Left ventricle myocardium superior (tissue), 1 donor: ENCODE measurements around the gene PTGES. TPM values are rescaled to one million over a fixed set of nuclear protein-coding genes. Genes with fewer than 3 reads are reported as not detected.
"Not testable (repeated sequence)": the region's sequence is repeated elsewhere in the genome, so short reads cannot be mapped to it uniquely, and the experiment has no call there.

ENCODE experiments used
- ATAC-seq: fragments of 200-7000 bp; cut with Tn5 transposase; one replicate; pipeline ENCODE4 v1.9.1; 2020; ENCODE audit warnings: mild to moderate bottlenecking, moderate library complexity
- DNase-seq: peaks from one replicate; pipeline ENCODE4 v3.0.0-alpha.2; 2020
- intact Hi-C: fragments of 100-400 bp; cut with micrococcal nuclease; formaldehyde crosslinking; loops from one replicate; pipeline ENCODE4 v1.11.0; 2022
- total RNA-seq: library from RNA; stranded (reverse); fragmentation: NEBNext Ultra II Directional; extraction: Animal tissue kit (Norgen Biotek cat#: 25700); gene quantifications from one replicate; pipeline ENCODE4 v1.2.1, GENCODE V29; 2021
- donor health status: DM: no; HTN: yes; CAD: no; lungs with severe emphysema.

PTGES gene
- total RNA-seq, 1 donor from 2014 or later, result 2.4 TPM

DNA sequence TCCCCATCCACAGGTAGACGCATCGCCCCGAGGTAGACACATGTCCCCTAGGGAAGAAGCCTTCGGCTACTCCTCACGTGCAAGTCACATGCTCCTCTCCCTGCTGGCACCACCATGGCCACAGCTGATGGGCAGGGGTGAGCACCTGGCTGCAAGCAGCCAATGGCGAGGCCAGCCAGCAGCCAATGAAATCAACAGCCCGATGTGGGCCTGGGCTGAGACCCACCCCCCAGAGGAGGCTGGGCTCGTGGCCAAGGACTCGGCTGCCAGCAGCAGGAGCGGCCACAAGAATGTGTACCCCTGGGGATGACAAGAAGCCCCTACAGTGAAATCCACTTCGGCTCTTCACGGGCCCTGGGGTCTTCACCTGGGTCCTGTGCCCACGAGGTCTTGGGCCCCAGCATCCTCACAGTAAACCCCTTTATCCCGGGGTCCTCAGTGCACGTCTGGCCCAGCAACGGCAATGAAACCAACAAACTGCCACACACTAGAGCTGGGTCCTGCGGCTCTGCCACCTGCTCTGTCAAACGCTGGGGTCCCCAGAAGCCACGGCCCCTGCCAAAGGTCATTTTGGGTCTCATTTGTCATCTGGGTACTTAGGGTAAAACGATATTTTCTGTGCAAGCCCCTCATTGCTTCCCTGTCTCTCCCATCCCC lies 22.1 kb upstream of the PTGES start:
- ATAC-seq (no peak), DNase-seq (no peak)
- intact Hi-C loops, result no loop called here

GRCh38 chr9:129773262-129774048 lies 20.6 kb upstream of the PTGES start:
- intact Hi-C loops, result no loop called here
- ATAC-seq (no peak), DNase-seq (no peak)

GRCh38 chr9:129770741-129771140 lies 17.9 kb upstream of the PTGES start:
- DNase-seq, result no peak
- intact Hi-C loops, result no loop called here
- no peak for ATAC-seq

- intact Hi-C loops, result no loop called here
- no peak for ATAC-seq
Measured at GRCh38 chr9:129769669-129770068, 16.8 kb upstream of the PTGES start.

DNA sequence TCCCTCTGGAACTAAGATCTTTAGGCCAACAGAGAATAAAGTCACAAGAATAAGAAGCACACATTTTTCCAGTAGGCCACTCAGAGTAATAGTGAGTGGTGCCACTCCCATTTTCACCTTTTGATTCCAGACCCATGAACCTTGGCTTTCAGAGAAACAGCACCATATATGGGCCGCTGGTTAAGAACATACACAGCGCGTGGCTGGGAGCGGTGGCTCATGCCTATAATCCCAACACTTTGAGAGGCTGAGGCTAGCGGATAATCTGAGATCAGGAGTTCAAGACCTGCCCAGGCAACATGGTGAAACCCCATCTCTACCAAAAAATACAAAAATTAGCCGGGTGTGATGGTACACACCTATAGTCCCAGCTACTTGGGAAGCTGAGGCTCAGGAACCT lies 15.6 kb upstream of the PTGES start:
- ATAC-seq (no peak), DNase-seq (no peak)
- intact Hi-C loops, result no loop called here

More at GRCh38 chr9:129769669-129770068, 16.8 kb upstream of the PTGES start:
- DNase-seq, result no peak

DNA sequence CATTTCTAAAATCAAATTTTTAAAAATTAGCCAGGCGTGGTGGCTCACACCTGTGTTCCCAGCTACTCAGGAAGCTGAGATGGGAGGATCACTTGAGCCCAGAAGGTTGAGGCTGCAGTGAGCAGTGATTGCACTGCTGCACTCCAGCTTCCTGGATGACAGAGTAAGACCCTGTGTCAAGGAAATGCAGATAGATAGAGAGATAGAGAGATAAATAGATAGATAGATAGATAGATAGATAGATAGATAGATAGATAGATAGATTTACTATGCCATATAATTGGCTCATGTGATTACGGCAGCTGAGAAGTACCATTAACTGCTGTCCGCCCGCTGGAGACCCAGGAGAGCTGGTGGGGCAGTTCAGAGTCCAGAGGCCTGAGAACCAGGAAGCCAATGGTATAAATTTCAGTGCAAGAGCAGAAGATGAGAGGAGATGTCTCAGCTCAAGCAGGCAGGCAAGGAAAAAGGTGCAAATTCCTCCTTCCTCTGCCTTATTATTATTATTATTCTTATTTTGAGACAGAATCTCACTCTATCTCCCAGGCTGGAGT lies 13.0 kb upstream of the PTGES start:
- ATAC-seq, result no peak
- intact Hi-C loops, result no loop called here
- no peak for DNase-seq

GRCh38 chr9:129762985-129763926 lies 10.4 kb upstream of the PTGES start:
- DNase-seq (no peak), ATAC-seq (peak; percentile 62)
- intact Hi-C loops, result no loop called here

GRCh38 chr9:129762370-129762984 lies 9.6 kb upstream of the PTGES start:
- DNase-seq, intact Hi-C loops: not testable (repeated sequence)
- ATAC-seq, result peak; percentile 64

GRCh38 chr9:129761901-129762369 lies 9.1 kb upstream of the PTGES start:
- intact Hi-C loops, result no loop called here
- peak; percentile 49 for ATAC-seq
- no peak for DNase-seq

GRCh38 chr9:129761293-129761900 lies 8.6 kb upstream of the PTGES start:
- ATAC-seq (peak; percentile 79), DNase-seq (peak; percentile 81)
- intact Hi-C loops, result no loop called here

DNA sequence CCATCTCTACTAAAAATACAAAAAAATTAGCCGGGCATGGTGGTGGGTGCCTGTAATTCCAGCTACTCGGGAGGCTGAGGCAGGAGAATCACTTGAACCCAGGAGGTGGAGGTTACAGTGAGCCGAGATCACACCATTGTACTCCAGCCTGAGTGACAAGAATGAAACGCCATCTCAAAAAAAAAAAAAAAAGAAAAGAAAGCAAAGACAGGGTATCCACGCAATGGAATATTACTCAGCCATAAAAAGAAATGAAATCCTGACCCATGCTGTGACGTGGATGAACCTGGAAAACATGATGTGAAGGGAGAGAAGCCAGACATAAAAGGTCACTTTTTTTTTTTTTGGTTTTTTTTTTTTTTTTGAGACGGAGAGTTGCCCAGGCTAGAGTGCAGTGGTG lies 7.9 kb upstream of the PTGES start:
- intact Hi-C loops, ATAC-seq, DNase-seq: not testable (repeated sequence)

DNA sequence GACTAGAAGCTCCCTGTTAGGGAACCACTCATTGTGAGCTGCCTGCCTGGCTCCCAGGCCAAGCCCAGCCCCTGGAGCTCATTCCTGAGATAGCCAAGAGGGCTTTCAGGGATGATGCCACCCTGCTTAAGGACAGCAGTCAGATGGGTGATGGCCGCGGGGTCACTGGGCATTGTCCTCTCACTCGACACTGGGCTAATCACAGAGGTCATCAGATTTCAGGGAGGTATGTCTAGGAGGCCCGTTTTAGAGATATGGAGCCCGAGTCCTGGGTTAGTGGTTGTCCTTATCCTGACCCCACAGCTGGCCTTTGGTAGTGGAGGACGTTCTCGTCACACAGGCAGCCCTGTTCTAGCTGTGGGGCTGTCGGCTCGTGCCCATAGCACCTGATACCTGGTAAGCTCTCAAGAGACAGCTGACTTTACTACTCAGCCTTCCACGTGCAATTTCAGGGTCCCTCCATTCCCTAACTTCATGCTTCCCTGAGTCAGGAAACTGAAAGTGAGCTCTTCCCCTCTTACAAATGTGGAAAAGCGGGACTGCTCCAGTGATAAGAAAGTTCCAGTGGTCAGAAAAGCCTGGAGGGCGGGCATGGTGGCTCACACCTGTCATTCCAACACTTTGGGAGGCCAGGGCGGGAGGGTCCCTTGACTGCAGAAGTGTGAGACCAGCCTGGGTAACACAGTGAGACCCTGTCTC lies 7.1 kb upstream of the PTGES start:
- intact Hi-C loops, result no loop called here
- peak; percentile 2 for ATAC-seq
- DNase-seq, result no peak

DNA sequence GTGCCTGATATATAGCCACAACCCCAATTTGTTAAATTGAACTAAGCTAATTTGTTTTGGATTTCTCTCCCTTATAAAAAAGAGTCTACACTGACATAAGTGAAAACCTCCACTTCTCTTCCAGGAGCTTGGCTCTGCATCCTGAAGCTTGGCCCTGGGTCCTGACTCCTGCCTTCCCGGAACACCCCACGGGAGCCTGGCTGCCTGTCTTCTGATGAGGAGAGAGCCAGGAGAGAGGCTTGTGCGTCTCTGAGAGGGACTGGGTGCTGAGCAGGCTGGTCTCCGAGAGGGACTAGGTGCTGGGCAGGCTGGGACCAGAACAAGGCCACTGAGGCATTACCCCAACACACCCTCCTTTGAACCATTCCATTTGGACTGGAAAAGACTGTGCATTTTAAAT lies 6.5 kb upstream of the PTGES start:
- ATAC-seq (peak; percentile 18), DNase-seq (peak; percentile 62)
- intact Hi-C loops, result no loop called here

DNA sequence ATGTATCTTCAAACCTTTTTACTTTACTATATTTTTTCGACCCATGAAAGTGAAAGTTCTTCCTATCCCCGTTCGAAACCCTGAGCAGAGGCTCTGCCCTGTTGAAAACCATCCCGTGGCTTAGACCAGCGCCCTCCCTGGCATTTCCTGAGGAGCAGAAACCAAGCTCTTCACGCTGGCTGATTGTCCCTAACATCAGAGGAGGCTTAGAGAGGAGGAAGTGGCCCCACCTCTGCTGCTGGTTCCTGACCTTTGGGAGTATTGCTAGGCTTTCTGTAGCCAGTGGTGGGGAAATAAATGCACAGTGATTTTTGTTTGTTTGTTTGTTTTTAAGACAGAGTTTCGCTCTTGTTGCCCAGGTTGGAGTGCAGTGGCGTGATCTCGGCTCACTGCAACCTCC lies 4.2 kb upstream of the PTGES start:
- DNase-seq, result no peak
- intact Hi-C loops, result no loop called here
- no peak for ATAC-seq

DNA sequence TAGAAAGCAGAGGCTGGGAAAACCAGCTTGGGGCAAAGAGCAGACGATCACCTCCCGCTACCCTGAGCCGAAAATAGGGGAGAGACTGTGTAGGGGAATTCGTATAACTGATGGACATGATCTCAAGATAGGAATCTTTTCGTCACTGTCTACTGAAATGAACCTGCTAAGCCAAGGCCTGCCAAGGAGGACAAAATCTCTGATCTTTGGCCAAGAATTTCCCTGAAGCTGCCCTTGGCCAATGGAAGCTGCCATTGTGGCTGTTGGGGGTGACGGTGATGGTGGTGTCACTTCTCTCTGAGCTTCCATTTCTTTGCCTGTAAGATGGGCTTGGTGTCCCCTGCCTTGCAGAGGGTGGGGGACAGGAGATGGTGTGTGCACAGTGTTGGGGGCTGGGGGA lies 3.3 kb upstream of the PTGES start:
- intact Hi-C loops, result no loop called here
- DNase-seq (no peak), ATAC-seq (no peak)

DNA sequence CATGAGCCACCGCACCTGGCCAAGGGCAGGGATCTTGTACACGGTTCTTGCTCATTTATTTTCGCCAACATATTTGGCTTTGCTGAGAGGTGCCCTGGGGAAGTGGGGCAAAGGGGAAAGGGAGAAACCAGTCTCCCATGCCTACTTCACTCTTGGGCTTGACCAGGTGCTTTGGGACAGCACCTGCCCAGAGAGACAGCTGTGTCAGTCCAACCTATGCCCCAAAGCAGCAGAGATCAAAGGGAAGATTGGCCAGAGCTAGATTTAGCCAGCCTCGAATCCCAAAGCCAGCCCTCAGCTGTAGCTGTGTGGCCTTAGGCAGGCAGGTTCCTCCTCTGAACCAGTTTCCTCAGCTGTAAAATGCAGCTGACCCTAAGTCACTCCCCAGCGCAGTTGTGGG lies 2.3 kb upstream of the PTGES start:
- ATAC-seq (no peak), DNase-seq (no peak)
- intact Hi-C loops, result no loop called here

DNA sequence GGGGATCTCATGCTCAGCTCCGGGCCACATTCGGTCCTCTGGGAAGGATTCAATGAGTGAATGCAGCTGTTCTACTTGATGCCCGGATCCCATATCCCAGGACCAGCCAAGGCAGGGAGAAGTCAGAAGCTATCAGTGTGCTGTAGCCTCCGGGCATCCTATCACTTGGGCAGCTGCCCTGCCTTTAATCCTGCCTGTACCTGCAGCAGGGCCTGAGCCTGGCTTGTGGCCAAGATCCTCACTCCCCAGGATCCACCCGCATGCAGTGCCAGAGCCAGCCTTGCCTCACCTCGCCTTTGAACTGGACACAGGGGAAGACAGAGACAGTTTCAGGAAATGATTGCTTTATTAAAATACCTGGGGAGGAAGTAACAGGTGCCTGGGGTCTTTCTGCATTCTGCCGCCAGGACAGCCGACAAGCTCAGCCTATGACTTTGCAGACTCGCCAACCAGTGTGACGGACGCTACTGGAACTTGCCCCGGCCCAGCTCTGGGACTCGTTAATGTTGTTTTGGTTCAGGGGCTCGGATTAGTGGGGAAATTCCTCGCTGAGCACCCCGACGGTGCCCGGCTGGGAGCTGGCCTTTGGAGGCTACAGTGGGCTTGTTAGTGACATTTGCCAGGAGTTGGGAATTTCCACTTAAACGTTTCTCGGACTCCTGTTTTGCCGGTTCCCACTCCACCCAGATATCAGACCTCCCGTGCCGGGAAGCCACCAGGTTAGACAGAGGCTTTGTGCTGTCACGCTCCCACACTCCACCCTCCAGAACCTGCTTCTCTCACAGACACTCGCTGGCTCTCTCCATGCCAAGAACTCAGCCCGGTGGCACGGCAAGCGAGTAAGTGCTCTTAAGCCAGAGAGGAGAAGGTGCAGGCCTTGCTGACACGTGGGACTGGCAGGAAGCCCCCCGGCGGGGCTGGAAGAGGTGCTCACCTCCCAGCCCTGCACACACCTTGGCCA lies 721 bp downstream of the PTGES start:
- ATAC-seq (peak; percentile 50), DNase-seq (peak; percentile 46)
- intact Hi-C loops, result no loop called here
